Parathyroid adenoma (tissue), 2 donors: ENCODE measurements around the gene USP8.
"Not testable (repeated sequence)": the region's sequence is repeated elsewhere in the genome, so short reads cannot be mapped to it uniquely, and the experiment has no call there.

ENCODE experiments used
- H2AFZ ChIP-seq: fragments of 300-600 bp; sonication (generic); one replicate; pipeline ENCODE4 v1.7.0; 2017; ENCODE audit warnings: antibody characterized with exemption, mild to moderate bottlenecking
- H3K27ac ChIP-seq: fragments of 300-600 bp; sonication (generic); one replicate; pipeline ENCODE4 v1.7.0; 2017
- H3K27me3 ChIP-seq: fragments of 300-600 bp; sonication (generic); one replicate; pipeline ENCODE4 v1.7.0; 2017; ENCODE audit warnings: low read length; ENCODE audit not compliant: control insufficient read depth, insufficient read depth
- H3K36me3 ChIP-seq: fragments of 300-600 bp; sonication (generic); one replicate; pipeline ENCODE4 v1.7.0; 2017; ENCODE audit warnings: low read length; ENCODE audit not compliant: control insufficient read depth, insufficient read depth
- H3K4me1 ChIP-seq: fragments of 300-600 bp; sonication (generic); one replicate; pipeline ENCODE4 v1.7.0; 2017; ENCODE audit warnings: control low read depth
- H3K4me2 ChIP-seq: fragments of 300-600 bp; sonication (generic); one replicate; pipeline ENCODE4 v1.7.0; 2017; ENCODE audit warnings: low read length
- H3K4me3 ChIP-seq: fragments of 300-600 bp; sonication (generic); one replicate; pipeline ENCODE4 v1.7.0; 2017; ENCODE audit warnings: low read depth, low read length
- H3K79me2 ChIP-seq: fragments of 300-600 bp; sonication (generic); one replicate; pipeline ENCODE4 v1.7.0; 2017; ENCODE audit warnings: control low read depth
- H3K9ac ChIP-seq: fragments of 300-600 bp; sonication (generic); one replicate; pipeline ENCODE4 v1.7.0; 2017; ENCODE audit warnings: mild to moderate bottlenecking
- H3K9me3 ChIP-seq: fragments of 300-600 bp; sonication (generic); one replicate; pipeline ENCODE4 v1.7.0; 2017; ENCODE audit warnings: low read length; ENCODE audit not compliant: control insufficient read depth
- TF ChIP-seq, protein P1 (sequence below): fragments of 300-600 bp; sonication (generic); IDR thresholded peaks from one replicate; pipeline ENCODE4 v1.7.0; 2017; ENCODE audit warnings: antibody characterized with exemption, mild to moderate bottlenecking
- donor health status: primary hyperparathyroidism.

The USP8 gene

DNA sequence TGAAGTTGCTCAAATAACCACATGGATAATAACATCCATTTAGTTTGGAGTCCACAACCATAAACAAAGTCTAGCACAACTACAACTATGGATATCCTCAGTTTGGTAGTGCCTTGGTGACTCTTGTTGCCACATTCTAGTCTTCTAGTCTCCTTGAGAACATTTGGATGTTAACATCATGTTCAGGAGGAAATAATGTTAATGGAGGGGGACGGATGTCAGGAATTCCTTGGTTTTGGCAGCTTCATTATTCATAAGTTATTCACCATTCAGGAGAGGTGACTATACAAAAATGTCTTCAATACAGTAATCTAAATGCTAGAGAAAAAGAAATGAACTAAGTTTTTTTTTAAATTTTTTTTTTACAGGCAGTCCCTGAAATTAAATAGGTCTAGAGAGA lies 42.8 kb upstream of the USP8 start:
- Histone ChIP-seq H3K4me3 (no peak overlapping the region), H3K9ac (no peak overlapping the region), H3K36me3 (no peaks in the 10 kb centered on the region), H3K9me3 (no peaks in the 10 kb centered on the region), H3K4me2 (no peak overlapping the region), H2AFZ (no peak overlapping the region), H3K79me2 (no peaks in the 10 kb centered on the region), H3K4me1 (no peaks in the 10 kb centered on the region), H3K27ac (no peak overlapping the region), H3K27me3 (no peaks in the 10 kb centered on the region)
- TF ChIP-seq, protein P1, sequence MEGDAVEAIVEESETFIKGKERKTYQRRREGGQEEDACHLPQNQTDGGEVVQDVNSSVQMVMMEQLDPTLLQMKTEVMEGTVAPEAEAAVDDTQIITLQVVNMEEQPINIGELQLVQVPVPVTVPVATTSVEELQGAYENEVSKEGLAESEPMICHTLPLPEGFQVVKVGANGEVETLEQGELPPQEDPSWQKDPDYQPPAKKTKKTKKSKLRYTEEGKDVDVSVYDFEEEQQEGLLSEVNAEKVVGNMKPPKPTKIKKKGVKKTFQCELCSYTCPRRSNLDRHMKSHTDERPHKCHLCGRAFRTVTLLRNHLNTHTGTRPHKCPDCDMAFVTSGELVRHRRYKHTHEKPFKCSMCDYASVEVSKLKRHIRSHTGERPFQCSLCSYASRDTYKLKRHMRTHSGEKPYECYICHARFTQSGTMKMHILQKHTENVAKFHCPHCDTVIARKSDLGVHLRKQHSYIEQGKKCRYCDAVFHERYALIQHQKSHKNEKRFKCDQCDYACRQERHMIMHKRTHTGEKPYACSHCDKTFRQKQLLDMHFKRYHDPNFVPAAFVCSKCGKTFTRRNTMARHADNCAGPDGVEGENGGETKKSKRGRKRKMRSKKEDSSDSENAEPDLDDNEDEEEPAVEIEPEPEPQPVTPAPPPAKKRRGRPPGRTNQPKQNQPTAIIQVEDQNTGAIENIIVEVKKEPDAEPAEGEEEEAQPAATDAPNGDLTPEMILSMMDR, result no peak

DNA sequence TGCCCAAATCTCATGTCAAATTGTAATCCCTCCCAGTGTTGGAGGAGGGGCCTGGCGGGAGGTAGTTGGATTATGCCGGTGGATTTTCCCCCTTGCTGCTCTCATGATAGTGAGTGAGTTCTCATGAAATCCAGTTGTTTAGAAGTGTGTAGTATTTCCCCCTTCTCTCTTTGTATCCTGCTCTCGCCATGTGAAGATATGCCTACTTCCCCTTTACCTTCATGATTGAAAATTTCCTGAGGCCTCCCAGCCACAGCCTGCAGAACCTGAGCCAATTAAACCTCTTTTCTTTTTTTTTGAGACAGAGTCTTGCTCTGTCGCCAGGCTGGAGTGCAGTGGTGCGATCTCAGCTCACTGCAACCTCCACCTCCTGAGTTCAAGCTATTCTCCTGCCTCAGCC lies 41.8 kb upstream of the USP8 start:
- not testable (repeated sequence) for H3K27ac ChIP-seq, H3K4me3 ChIP-seq, H3K4me1 ChIP-seq, H3K9ac ChIP-seq, H3K36me3 ChIP-seq, H2AFZ ChIP-seq, H3K79me2 ChIP-seq, H3K27me3 ChIP-seq, H3K9me3 ChIP-seq, H3K4me2 ChIP-seq

DNA sequence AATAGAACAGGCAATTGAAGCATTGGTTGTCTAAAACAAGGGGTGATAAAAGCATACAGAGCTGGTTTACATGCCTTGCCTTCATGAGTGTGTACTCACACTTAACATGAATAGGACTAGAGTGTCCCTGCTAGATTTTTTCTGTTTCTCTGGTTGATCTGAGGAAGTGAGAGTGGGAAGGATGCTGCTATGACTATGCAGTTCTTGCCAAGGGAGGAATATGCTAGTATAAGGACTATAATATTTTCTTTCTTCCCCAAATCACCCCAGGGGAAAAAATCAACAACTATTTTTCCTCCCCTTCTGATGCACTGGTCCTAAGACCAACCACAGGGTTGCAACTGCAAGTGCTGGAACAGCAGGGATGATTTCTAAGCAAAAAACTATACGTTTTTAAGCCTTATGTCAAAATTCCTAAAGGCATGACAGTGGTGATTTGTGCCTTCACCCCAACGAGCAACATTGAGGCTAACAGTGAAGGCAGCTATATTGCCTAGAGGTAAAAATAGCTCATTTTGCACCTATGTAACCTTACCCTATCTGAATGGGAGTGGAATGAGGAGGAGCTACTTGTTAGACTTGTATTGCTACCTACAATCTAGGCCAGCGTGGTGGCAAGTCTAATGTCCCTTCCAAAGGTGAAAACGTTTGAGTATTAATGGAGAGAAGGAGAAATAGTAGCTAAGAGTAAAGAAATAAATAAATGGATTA lies 33.5 kb upstream of the USP8 start:
- H3K27ac ChIP-seq, result no peak overlapping the region
- H3K4me2 ChIP-seq, result no peak overlapping the region
- H3K36me3 ChIP-seq, result no peaks in the 10 kb centered on the region
- H3K9ac ChIP-seq, result no peak overlapping the region
- no peaks in the 10 kb centered on the region for H3K9me3 ChIP-seq
- no peaks in the 10 kb centered on the region for H3K79me2 ChIP-seq
- TF ChIP-seq, protein P1, result no peak
- H3K4me3 ChIP-seq, result no peak overlapping the region
- H3K27me3 ChIP-seq, result no peaks in the 10 kb centered on the region
- no peak overlapping the region for H2AFZ ChIP-seq
- H3K4me1 ChIP-seq, result no peaks in the 10 kb centered on the region

DNA sequence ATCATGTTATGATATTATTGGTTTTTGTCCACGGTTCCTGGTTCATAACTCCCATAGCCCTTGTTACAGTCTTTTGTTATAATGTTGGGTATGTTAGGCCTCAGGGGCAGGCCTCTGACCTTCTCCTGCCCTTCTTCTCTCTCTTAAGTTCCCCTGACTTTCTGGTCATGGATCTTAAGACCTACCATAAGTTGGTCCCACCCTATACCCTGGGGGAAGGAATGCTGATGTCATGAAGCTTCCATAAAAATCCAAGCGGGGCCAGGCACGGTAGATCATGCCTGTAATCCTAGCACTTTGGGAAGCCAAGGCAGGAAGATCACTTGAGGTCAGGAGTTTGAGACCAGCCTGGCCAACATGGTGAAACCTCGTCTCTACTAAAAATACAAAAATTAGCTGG lies 32.6 kb upstream of the USP8 start:
- not testable (repeated sequence) for H3K4me3 ChIP-seq, H3K36me3 ChIP-seq, H3K4me1 ChIP-seq, H3K27me3 ChIP-seq, H3K79me2 ChIP-seq, H3K27ac ChIP-seq, H3K9ac ChIP-seq, H3K9me3 ChIP-seq, H3K4me2 ChIP-seq, H2AFZ ChIP-seq

DNA sequence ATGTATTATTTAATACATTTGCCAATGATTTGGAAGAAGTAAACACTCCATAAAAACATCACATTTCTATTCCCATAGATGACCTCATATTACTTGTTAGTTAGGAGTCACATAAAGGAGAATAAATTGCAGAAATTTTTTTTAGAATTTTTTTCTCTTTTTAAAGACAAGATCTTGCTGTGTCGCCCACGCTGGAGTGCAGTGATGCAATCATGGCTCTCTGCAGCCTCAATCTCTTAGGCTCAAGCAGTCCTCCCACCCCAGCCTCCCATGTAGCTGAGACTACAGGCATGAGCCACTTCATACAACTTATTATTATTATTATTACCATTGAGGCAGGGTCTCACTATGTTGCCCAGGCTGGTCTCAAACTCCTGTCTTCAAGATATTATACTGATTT lies 12.3 kb upstream of the USP8 start:
- no peak overlapping the region for H2AFZ ChIP-seq
- TF ChIP-seq, protein P1, result no peak

DNA sequence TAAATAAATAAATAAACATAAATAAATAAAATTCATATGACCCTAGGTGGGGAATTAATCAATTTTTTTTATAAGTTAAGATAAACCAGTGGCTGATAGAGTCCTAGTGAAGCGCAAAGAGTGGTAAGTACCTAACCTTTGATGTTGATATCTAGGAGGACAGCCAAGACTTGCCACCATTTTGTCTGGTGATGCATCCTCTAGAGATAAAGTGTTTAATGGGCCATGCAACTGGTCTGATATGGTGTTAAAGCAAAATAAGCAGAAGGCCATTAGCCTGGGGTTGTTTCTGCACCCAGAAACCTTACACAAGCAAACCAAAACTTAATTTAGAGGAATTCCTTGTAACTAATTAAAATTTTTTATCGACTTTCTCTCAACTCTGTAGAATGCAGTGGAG lies 9.6 kb upstream of the USP8 start:
- no peaks in the 10 kb centered on the region for H3K4me1 ChIP-seq

More for the DNA sequence above, 12.3 kb upstream of the USP8 start:
- no peak overlapping the region for H3K9ac ChIP-seq
- no peak overlapping the region for H3K4me3 ChIP-seq
- no peaks in the 10 kb centered on the region for H3K79me2 ChIP-seq
- H3K36me3 ChIP-seq, result no peaks in the 10 kb centered on the region
- no peak overlapping the region for H3K27ac ChIP-seq
- no peaks in the 10 kb centered on the region for H3K9me3 ChIP-seq
- no peak overlapping the region for H3K4me2 ChIP-seq
- no peaks in the 10 kb centered on the region for H3K27me3 ChIP-seq
- no peaks in the 10 kb centered on the region for H3K4me1 ChIP-seq

More for the DNA sequence above, 9.6 kb upstream of the USP8 start:
- no peaks in the 10 kb centered on the region for H3K79me2 ChIP-seq
- H3K4me2 ChIP-seq, result no peak overlapping the region
- no peak overlapping the region for H3K27ac ChIP-seq
- no peak overlapping the region for H3K9ac ChIP-seq
- no peak overlapping the region for H3K4me3 ChIP-seq
- TF ChIP-seq, protein P1, result no peak
- H3K9me3 ChIP-seq, result no peaks in the 10 kb centered on the region
- no peaks in the 10 kb centered on the region for H3K27me3 ChIP-seq
- H2AFZ ChIP-seq, result no peak overlapping the region
- no peaks in the 10 kb centered on the region for H3K36me3 ChIP-seq
